Endometrium (tissue), 2 donors: Measurements from ENCODE around the gene NUDT16L1.

Experiments
- FAIRE-seq: peaks from 2 replicates; lab custom pipeline; 2012; peaks lifted over from hg19 to GRCh38; lab: Jason Lieb, UNC
- donor health status: control.
- donor health status: control.

NUDT16L1 gene

GRCh38 chr16:4682616-4683254, 10.6 kb upstream of the NUDT16L1 start:
- no peak for FAIRE-seq

- FAIRE-seq: no peak
Observed at GRCh38 chr16:4683255-4684057, 9.9 kb upstream of the NUDT16L1 start.

GRCh38 chr16:4684058-4684715, 9.2 kb upstream of the NUDT16L1 start:
- FAIRE-seq: no peak

- no peak for FAIRE-seq
Observed at GRCh38 chr16:4684763-4685162, 8.6 kb upstream of the NUDT16L1 start.

GRCh38 chr16:4685292-4685691, 8.1 kb upstream of the NUDT16L1 start:
- no peak for FAIRE-seq

GRCh38 chr16:4685776-4686496, 7.4 kb upstream of the NUDT16L1 start:
- FAIRE-seq: no peak

- no peak for FAIRE-seq
Observed at GRCh38 chr16:4686497-4687210, 6.7 kb upstream of the NUDT16L1 start.

- no peak for FAIRE-seq
Observed at GRCh38 chr16:4687416-4687815, 5.9 kb upstream of the NUDT16L1 start.

- FAIRE-seq: no peak
Observed at GRCh38 chr16:4687946-4688673, 5.3 kb upstream of the NUDT16L1 start.

GRCh38 chr16:4688674-4689045, 4.7 kb upstream of the NUDT16L1 start:
- FAIRE-seq: no peak

- no peak for FAIRE-seq
Observed at GRCh38 chr16:4689091-4689671, 4.2 kb upstream of the NUDT16L1 start.

- FAIRE-seq: no peak
Observed at GRCh38 chr16:4689864-4690704, 3.3 kb upstream of the NUDT16L1 start.

- FAIRE-seq: no peak
Observed at GRCh38 chr16:4690946-4691665, 2.3 kb upstream of the NUDT16L1 start.

GRCh38 chr16:4691666-4692412, 1.5 kb upstream of the NUDT16L1 start:
- FAIRE-seq: no peak

GRCh38 chr16:4692460-4693295, 684 bp upstream of the NUDT16L1 start:
- no peak for FAIRE-seq

- FAIRE-seq: no peak
Observed at GRCh38 chr16:4693956-4694641, 737 bp downstream of the NUDT16L1 start.
